H1 (cell line): ENCODE data around the gene SLC44A5. TPM values are rescaled to one million over a fixed set of nuclear protein-coding genes. Genes with fewer than 3 reads are reported as not detected.

ENCODE experiments used
- CTCF ChIA-PET: fragments of 300-600 bp; sonication (Branson Sonifier 250); formaldehyde crosslinking; loops from one replicate; lab custom pipeline; 2021; ENCODE audit not compliant: partially characterized antibody; lab: Charles Lee
- POLR2A ChIA-PET: fragments of 300-600 bp; sonication (Branson Sonifier 250); formaldehyde crosslinking; loops from one replicate; lab custom pipeline; 2021; ENCODE audit warnings: inconsistent platforms; ENCODE audit not compliant: partially characterized antibody; lab: Charles Lee
- DNase-seq, 2 experiments: peaks; one replicate each; pipeline versions ENCODE4 v3.0.0 to v3.0.0-alpha.2; 2010 to 2022; ENCODE audit warnings: low spot score in 2 of 2, low read depth in 1 of 2, mixed read lengths in 1 of 2
- FAIRE-seq: peaks from 2 replicates; lab custom pipeline; 2011; peaks lifted over from hg19 to GRCh38; lab: Jason Lieb, UNC
- H2AFZ ChIP-seq: 2 replicates; pipeline ENCODE4 v1.8.1; 2012; ENCODE audit warnings: low read length, inconsistent platforms
- H2AK5ac ChIP-seq: 2 replicates; pipeline ENCODE4 v1.6.1; 2013; ENCODE audit warnings: low read depth, low read length
- H2BK120ac ChIP-seq: replicated peaks from 2 replicates; pipeline ENCODE3; 2013; ENCODE audit warnings: low read depth, low read length, inconsistent platforms
- H2BK12ac ChIP-seq: 2 replicates; pipeline ENCODE4 v1.6.1; 2013; ENCODE audit warnings: low read depth, low read length
- H2BK15ac ChIP-seq: 2 replicates; pipeline ENCODE4 v1.6.1; 2013; ENCODE audit warnings: low read length
- H2BK20ac ChIP-seq: 2 replicates; pipeline ENCODE4 v1.6.1; 2013; ENCODE audit warnings: low read length
- H2BK5ac ChIP-seq: 2 replicates; pipeline ENCODE4 v1.6.1; 2013; ENCODE audit warnings: low read depth, low read length
- H3K14ac ChIP-seq: 2 replicates; pipeline ENCODE4 v1.6.1; 2013; ENCODE audit warnings: inconsistent platforms; ENCODE audit not compliant: insufficient read length
- H3K18ac ChIP-seq: 2 replicates; pipeline ENCODE4 v1.6.1; 2013; ENCODE audit warnings: low read length; ENCODE audit errors: extremely low read depth
- H3K23ac ChIP-seq: 2 replicates; pipeline ENCODE4 v1.6.1; 2013; ENCODE audit warnings: inconsistent platforms; ENCODE audit not compliant: insufficient read length
- H3K23me2 ChIP-seq: 2 replicates; pipeline ENCODE4 v1.6.1; 2013; ENCODE audit warnings: low read depth, low read length
- H3K27ac ChIP-seq: 2 replicates; pipeline ENCODE4 v1.6.1; 2011; ENCODE audit warnings: low read depth, low read length, inconsistent platforms
- H3K27me3 ChIP-seq, 4 experiments: replicated peaks in 1 of 4; 1 replicate in 1 of 4; 2 replicates in 3 of 4; pipeline versions ENCODE4 v1.6.1 to v1.8.1; 2011 to 2013; ENCODE audit warnings: low read length in 3 of 4, mild to moderate bottlenecking in 3 of 4, inconsistent platforms in 2 of 4, mixed read lengths in 2 of 4, moderate library complexity in 1 of 4; ENCODE audit not compliant: control insufficient read depth in 3 of 4, insufficient read depth in 3 of 4; ENCODE audit errors: extremely low read depth in 1 of 4
- H3K36me3 ChIP-seq, 4 experiments: 2 replicates each; pipeline versions ENCODE4 v1.6.1 to v1.8.1; 2011 to 2013; ENCODE audit warnings: mild to moderate bottlenecking in 4 of 4, low read length in 3 of 4, moderate library complexity in 2 of 4, control low read depth in 1 of 4, inconsistent platforms in 1 of 4; ENCODE audit not compliant: insufficient read depth in 4 of 4, control insufficient read depth in 2 of 4
- H3K4ac ChIP-seq: replicated peaks from 2 replicates; pipeline ENCODE3; 2013; ENCODE audit warnings: low read length, low read depth, mixed read lengths, inconsistent platforms; ENCODE audit not compliant: insufficient read length
- H3K4me1 ChIP-seq, 4 experiments: replicated peaks in 1 of 4; 1 replicate in 1 of 4; 2 replicates in 3 of 4; pipeline versions ENCODE4 v1.6.1 to v1.8.1; 2011 to 2013; ENCODE audit warnings: low read length in 3 of 4, inconsistent platforms in 2 of 4, mixed read lengths in 1 of 4; ENCODE audit not compliant: insufficient read depth in 4 of 4, control insufficient read depth in 3 of 4
- H3K4me2 ChIP-seq, 2 experiments: 2 replicates each; pipeline versions ENCODE4 v1.6.1 to v1.8.1; 2011 to 2013; ENCODE audit warnings: low read depth in 2 of 2, low read length in 2 of 2, control low read depth in 1 of 2, inconsistent platforms in 1 of 2, mild to moderate bottlenecking in 1 of 2; ENCODE audit not compliant: insufficient read depth in 1 of 2
- H3K4me3 ChIP-seq, 4 experiments: fragments of 200-600, 300-600 bp in 1 of 4; sonication (generic), shearing (Covaris generic), sonication (Bioruptor Twin) in 1 of 4; 2 replicates each; pipeline versions ENCODE4 v1.5.1 to v1.8.1; 2011 to 2016; ENCODE audit warnings: low read length in 4 of 4, low read depth in 3 of 4, control low read depth in 2 of 4, inconsistent platforms in 2 of 4, mild to moderate bottlenecking in 2 of 4, mixed read lengths in 1 of 4, moderate library complexity in 1 of 4; ENCODE audit not compliant: insufficient read depth in 2 of 4; ENCODE audit errors: extremely low read depth in 1 of 4
- H3K56ac ChIP-seq: replicated peaks from 2 replicates; pipeline ENCODE3; 2013; ENCODE audit warnings: low read depth, mild to moderate bottlenecking, mixed read lengths, low read length, inconsistent platforms; ENCODE audit not compliant: insufficient read length
- H3K79me1 ChIP-seq: 2 replicates; pipeline ENCODE4 v1.6.1; 2013; ENCODE audit warnings: low read depth, low read length, control low read depth
- H3K79me2 ChIP-seq, 2 experiments: 2 replicates each; pipeline versions ENCODE4 v1.6.1 to v1.8.1; 2012 to 2013; ENCODE audit warnings: low read length in 2 of 2, mild to moderate bottlenecking in 2 of 2, inconsistent platforms in 1 of 2; ENCODE audit not compliant: insufficient read depth in 2 of 2, control insufficient read depth in 1 of 2
- H3K9ac ChIP-seq, 4 experiments: replicated peaks in 1 of 4; 1 replicate in 1 of 4; 2 replicates in 3 of 4; pipeline versions ENCODE4 v1.6.1 to v1.8.1; 2011 to 2013; ENCODE audit warnings: low read depth in 3 of 4, low read length in 3 of 4, control low read depth in 2 of 4, mild to moderate bottlenecking in 2 of 4, moderate library complexity in 2 of 4, inconsistent platforms in 1 of 4; ENCODE audit errors: extremely low read depth in 1 of 4
- H3K9me3 ChIP-seq, 2 experiments: 2 replicates each; pipeline versions ENCODE4 v1.6.1 to v1.8.1; 2012 to 2013; ENCODE audit warnings: mild to moderate bottlenecking in 2 of 2, moderate library complexity in 2 of 2, control low read depth in 1 of 2, inconsistent platforms in 1 of 2, low read depth in 1 of 2, low read length in 1 of 2, mixed read lengths in 1 of 2; ENCODE audit not compliant: insufficient read depth in 2 of 2
- H4K20me1 ChIP-seq, 2 experiments: replicated peaks in 1 of 2; 2 replicates each; pipeline versions ENCODE3 to v1.8.1; 2011 to 2013; ENCODE audit warnings: inconsistent platforms in 2 of 2, low read length in 2 of 2, mild to moderate bottlenecking in 1 of 2; ENCODE audit not compliant: insufficient read depth in 2 of 2, control insufficient read depth in 1 of 2
- H4K5ac ChIP-seq: 2 replicates; pipeline ENCODE4 v1.6.1; 2013; ENCODE audit warnings: low read length, low read depth, mixed read lengths, inconsistent platforms; ENCODE audit not compliant: insufficient read length
- H4K8ac ChIP-seq: 2 replicates; pipeline ENCODE4 v1.8.0; 2013; ENCODE audit warnings: mild to moderate bottlenecking, moderate library complexity, low read length, inconsistent platforms; ENCODE audit not compliant: insufficient read depth; ENCODE audit errors: extremely low read depth
- H4K91ac ChIP-seq: replicated peaks from 2 replicates; pipeline ENCODE3; 2013; ENCODE audit warnings: low read length, mixed read lengths, inconsistent platforms; ENCODE audit not compliant: insufficient read length
- ATF3 ChIP-seq: IDR thresholded peaks from 2 replicates; pipeline ENCODE4 v1.6.1; 2011; ENCODE audit warnings: low read depth, mild to moderate bottlenecking, low read length; ENCODE audit not compliant: insufficient read depth
- BCL11A ChIP-seq, 2 experiments: IDR thresholded peaks; one replicate each; pipeline ENCODE4 v1.6.1; 2011; ENCODE audit warnings: low read depth in 2 of 2, low read length in 2 of 2, mild to moderate bottlenecking in 2 of 2
- CTBP2 ChIP-seq: IDR thresholded peaks from 2 replicates; pipeline ENCODE4 v1.7.0; 2011; ENCODE audit warnings: borderline replicate concordance, mild to moderate bottlenecking, moderate library complexity, mixed read lengths, low read length; ENCODE audit not compliant: insufficient read depth, insufficient read length
- HDAC6 ChIP-seq: IDR thresholded peaks from one replicate; pipeline ENCODE4 v1.7.1; 2012; ENCODE audit warnings: low read depth, mild to moderate bottlenecking, inconsistent platforms, low read length, moderate library complexity
- KDM5A ChIP-seq: fragments of 200-600 bp; IDR thresholded peaks from 2 replicates; pipeline ENCODE4 v1.7.1; 2012; ENCODE audit warnings: mild to moderate bottlenecking, low read length, inconsistent platforms, mixed read lengths
- PHF8 ChIP-seq: fragments of 200-600 bp; sonication (generic); conservative IDR thresholded peaks from 2 replicates; pipeline ENCODE4 v1.7.1; 2012; ENCODE audit warnings: low read depth, mild to moderate bottlenecking, inconsistent platforms, low read length, moderate library complexity
- RBBP5 ChIP-seq: IDR thresholded peaks from 2 replicates; pipeline ENCODE4 v1.7.1; 2012; ENCODE audit warnings: low read depth, mild to moderate bottlenecking, inconsistent platforms, low read length, moderate library complexity, borderline replicate concordance
- RFX5 ChIP-seq: IDR thresholded peaks from 2 replicates; pipeline ENCODE4 v1.6.1; 2011; ENCODE audit warnings: low read depth, low read length, improper control_type of control experiment, borderline replicate concordance
- RNF2 ChIP-seq: fragments of 200-900, 300-1000 bp; sonication (generic); IDR thresholded peaks from 2 replicates; pipeline ENCODE4 v1.7.1; 2016; ENCODE audit warnings: borderline replicate concordance, low read depth, mild to moderate bottlenecking, antibody characterized with exemption, low read length; ENCODE audit not compliant: poor library complexity, severe bottlenecking; ENCODE audit errors: missing control alignments
- RXRA ChIP-seq: IDR thresholded peaks from 2 replicates; pipeline ENCODE4 v1.6.1; 2011; ENCODE audit warnings: low read depth, mild to moderate bottlenecking, low read length, moderate library complexity; ENCODE audit not compliant: insufficient read depth
- SIRT6 ChIP-seq: IDR thresholded peaks from one replicate; pipeline ENCODE4 v1.7.1; 2012; ENCODE audit warnings: low read length, inconsistent platforms
- SP1 ChIP-seq: IDR thresholded peaks from 2 replicates; pipeline ENCODE4 v1.6.1; 2011; ENCODE audit warnings: low read depth, low read length
- TBP ChIP-seq: IDR thresholded peaks from 2 replicates; pipeline ENCODE4 v1.6.1; 2011; ENCODE audit warnings: low read depth, low read length, improper control_type of control experiment
- WGBS, 2 experiments: shearing (Covaris generic) in 1 of 2; methylation state at CpG; one replicate each; pipeline versions ENCODE4 v1.1.6 to v1.1.7; 2013 to 2015; ENCODE audit warnings: low lambda C conversion rate in 2 of 2, mixed read lengths in 2 of 2, inconsistent platforms in 1 of 2, low coverage in 1 of 2, missing lambda C conversion rate in 1 of 2; ENCODE audit not compliant: insufficient replicate concordance in 2 of 2, insufficient coverage in 1 of 2, insufficient read length in 1 of 2; ENCODE audit errors: extremely low coverage in 1 of 2, missing lambda C conversion rate in 1 of 2; 5-methylcytosine and 5-hydroxymethylcytosine counted together
- polyA plus RNA-seq, 7 experiments: library from polyadenylated mRNA; depleted of rRNA in 3 of 7; stranded (reverse) in 5 of 7; unstranded in 2 of 7; fragments of >200 nt in 5 of 7; fragments of 200-250 nt in 2 of 7; gene quantifications; 1 replicate in 5 of 7; 2 replicates in 1 of 7; 4 replicates in 1 of 7; pipeline versions ENCODE4 v1.2.1 to v1.2.3, GENCODE V29; 2011 to 2013; ENCODE audit warnings: missing spikeins in 2 of 7, mixed read lengths in 2 of 7
- total RNA-seq: library from RNA; stranded (reverse); fragmentation: NEBNext Ultra II Directional; extraction: Animal tissue kit (Norgen Biotek cat#: 25700); gene quantifications from 2 replicates; pipeline ENCODE4 v1.2.1, GENCODE V29; 2021

Gene SLC44A5
- total and polyA plus RNA-seq, 2 of the 8 experiments (the other 6 are each of a cell fraction or from before 2014, with no cell fraction given) = 1.8 to 3.3 TPM

- H2BK120ac ChIP-seq = no peak overlapping the region
- no peaks in the 10 kb centered on the region for H3K79me1 ChIP-seq
- H2BK5ac ChIP-seq = no peak overlapping the region
- no peak overlapping the region for H3K4me3 ChIP-seq
- no peak overlapping the region for H3K4ac ChIP-seq
- no peak overlapping the region for H4K5ac ChIP-seq
- H2AK5ac ChIP-seq = no peak overlapping the region
- H2BK12ac ChIP-seq = no peak overlapping the region
- FAIRE-seq (no peak), DNase-seq (no peak)
- ChIA-PET POLR2A (interaction anchor here (1.2 kb wide), 1 partner anchor 13 kb away, joined by 3 read pairs; no protein-coding TSS in a partner anchor), CTCF (interaction anchor here (1.0 to 2.0 kb wide), 4 partner anchors 9 to 226 kb away, joined by 3 to 13 read pairs (median 3); no protein-coding TSS in a partner anchor)
- H3K56ac ChIP-seq = no peak overlapping the region
- H3K23ac ChIP-seq = no peak overlapping the region
- H2AFZ ChIP-seq = peak overlapping the region; percentile 3; the same call in 1 of the 2 replicates
- H3K14ac ChIP-seq = no peak overlapping the region
- no peaks in the 10 kb centered on the region for H3K79me2 ChIP-seq
- H3K4me2 ChIP-seq = no peak overlapping the region
- no peak overlapping the region for H2BK20ac ChIP-seq
- H3K9me3 ChIP-seq = no peaks in the 10 kb centered on the region
- no peaks in the 10 kb centered on the region for H3K36me3 ChIP-seq
- H2BK15ac ChIP-seq = no peak overlapping the region
- H3K27me3 ChIP-seq = no peaks in the 10 kb centered on the region
- H3K27ac ChIP-seq = no peak overlapping the region
- H3K4me1 ChIP-seq = no peaks in the 10 kb centered on the region
- no peak overlapping the region for H3K9ac ChIP-seq
- H3K23me2 ChIP-seq = no peaks in the 10 kb centered on the region
- no peaks in the 10 kb centered on the region for H4K20me1 ChIP-seq
- no peak overlapping the region for H3K18ac ChIP-seq
- WGBS, 2 experiments = 77% methylated on average over 1 of the region's 1 CpG; no CpG with 5 or more reads in 1 of the 2 experiments
- H4K91ac ChIP-seq = no peak overlapping the region
- no peak overlapping the region; the same call in 1 of the 2 replicates for H4K8ac ChIP-seq
- no peak for TF ChIP-seq PHF8
- no peak for TF ChIP-seq RBBP5
- TF ChIP-seq ATF3 = no peak
- no peak for TF ChIP-seq HDAC6
- no peak for TF ChIP-seq RFX5
- no peak for TF ChIP-seq RNF2
- no peak for TF ChIP-seq SP1
- TF ChIP-seq RXRA = no peak
- no peak for TF ChIP-seq BCL11A (IDR thresholded peaks at IDR 0.05; ENCODE audit: low read depth in 2 of 2, low read length in 2 of 2)
- no peak for TF ChIP-seq TBP
- TF ChIP-seq CTBP2 = no peak
- no peak for TF ChIP-seq SIRT6
- no peak for TF ChIP-seq KDM5A
Observed at GRCh38 chr1:75198163-75198562, 412.8 kb downstream of the SLC44A5 start.
